ENCODE results near the gene PHOX2A. TPM values are rescaled to one million over a fixed set of nuclear protein-coding genes. Genes with fewer than 3 reads are reported as not detected.

The PHOX2A gene
- total and polyA plus RNA-seq, 7 experiments from 2014 or later, result not detected

DNA sequence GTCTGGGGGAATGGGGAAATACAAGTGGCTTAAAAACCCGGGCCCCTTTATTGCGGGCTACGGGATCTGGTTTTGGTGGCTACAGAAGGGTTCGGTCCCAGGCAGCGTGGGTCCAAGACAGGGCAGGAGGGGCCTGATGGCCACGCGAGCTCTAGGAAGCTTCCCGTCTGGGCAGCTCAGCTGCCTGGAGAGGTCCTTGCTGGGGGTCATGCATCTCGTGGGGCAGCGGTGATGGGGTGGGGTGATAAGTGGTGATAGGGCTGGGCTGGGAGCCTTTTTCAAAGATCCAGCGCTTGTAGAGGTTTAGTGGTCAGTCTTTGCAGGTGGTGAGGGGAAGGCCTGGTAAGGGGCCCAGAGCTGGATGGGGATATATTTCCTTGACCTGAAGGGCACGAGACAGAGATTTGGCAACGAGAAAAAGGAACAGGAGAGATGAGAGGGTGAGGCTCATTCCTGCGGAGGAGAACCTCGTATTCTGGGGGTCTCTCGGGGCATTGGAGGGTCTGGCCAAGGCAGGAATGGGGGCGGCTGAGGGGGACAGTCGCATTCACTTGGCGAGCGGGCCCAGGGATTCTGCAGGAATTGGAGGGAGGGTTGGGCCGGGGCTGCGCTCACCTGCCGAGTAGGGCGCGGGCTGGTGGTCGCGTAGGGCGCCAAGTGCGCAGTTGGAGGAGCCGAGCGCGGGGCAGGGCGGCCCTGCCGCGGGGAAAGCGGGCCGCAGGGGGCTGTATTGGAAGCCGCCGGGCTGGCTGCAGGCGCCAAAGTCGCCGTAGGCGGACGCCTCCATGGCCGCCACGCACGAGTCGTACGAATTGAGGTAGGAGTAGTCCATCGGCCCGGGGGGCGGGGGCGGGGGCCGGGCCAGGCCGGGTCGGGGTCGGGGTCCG, 560 bp downstream of the PHOX2A start:
- H3K27me3 ChIP-seq (ENCODE audit: control insufficient read depth in 2 of 2, insufficient read depth in 2 of 2, low read length in 2 of 2), result peaks cover 0 to 34% of the 10 kb centered on the region in 2 donors
- Mint-ChIP-seq H3K27me3 (peaks cover 34 to 49% (median 42%) of the 10 kb centered on the region in 5 donors), H3K9me3 (peaks cover 0 to 2% (median 0%) of the 10 kb centered on the region in 11 donors), H3K27ac (peak overlapping the region in 2 of 9 donors; percentile 13 to 60), H3K4me3 (peak overlapping the region in 9 of 10 donors; percentile 18 to 79 (median 56)), H3K36me3 (peaks cover 0 to 7% (median 0%) of the 10 kb centered on the region in 5 donors), H3K4me1 (peaks cover 20 to 44% (median 32%) of the 10 kb centered on the region in 7 donors)
- ChIA-PET CTCF (no interaction called here), POLR2A (no interaction called here)
- no peak overlapping the region for H3K4me3 ChIP-seq (ENCODE audit: low read length)
- intact Hi-C loops (cut with micrococcal nuclease), result no loop called here
- peaks cover 0 to 15% of the 10 kb centered on the region in 2 donors for H3K4me1 ChIP-seq (ENCODE audit: control insufficient read depth in 2 of 2, insufficient read depth in 2 of 2, low read length in 2 of 2)
- no peak overlapping the region for H3K27ac ChIP-seq (ENCODE audit: low read depth, low read length)
- ATAC-seq, result no peak
- no peak for DNase-seq
- no peaks in the 10 kb centered on the region for H3K36me3 ChIP-seq (ENCODE audit: control insufficient read depth in 2 of 3, insufficient read depth in 3 of 3, low read length in 3 of 3)
- H3K9me3 ChIP-seq (ENCODE audit: control insufficient read depth in 2 of 3, low read length in 3 of 3), result no peaks in the 10 kb centered on the region

- Histone ChIP-seq H3K9me3 (ENCODE audit: control insufficient read depth in 2 of 3, low read length in 3 of 3) (no peaks in the 10 kb centered on the region), H3K36me3 (ENCODE audit: control insufficient read depth in 2 of 3, insufficient read depth in 3 of 3, low read length in 3 of 3) (peaks cover 0 to 8% (median 0%) of the 10 kb centered on the region in 3 experiments), H3K27ac (ENCODE audit: low read depth, low read length) (no peak overlapping the region), H3K4me3 (ENCODE audit: low read length) (no peak overlapping the region), H3K4me1 (ENCODE audit: control insufficient read depth in 2 of 2, insufficient read depth in 2 of 2, low read length in 2 of 2) (peaks cover 0 to 15% of the 10 kb centered on the region in 2 donors), H3K27me3 (ENCODE audit: control insufficient read depth in 2 of 2, insufficient read depth in 2 of 2, low read length in 2 of 2) (peaks cover 0 to 34% of the 10 kb centered on the region in 2 donors)
- H3K27me3 Mint-ChIP-seq, result peaks cover 30 to 51% (median 40%) of the 10 kb centered on the region in 5 donors
- POLR2A ChIA-PET, result no interaction called here
- no peak for ATAC-seq
- no peak for DNase-seq
- H3K4me3 Mint-ChIP-seq, result peak overlapping the region in 3 of 10 donors; percentile 3 to 51 (median 20)
- H3K9me3 Mint-ChIP-seq, result peaks cover 0 to 2% (median 0%) of the 10 kb centered on the region in 11 donors
- intact Hi-C loops (cut with micrococcal nuclease), result no loop called here
- H3K4me1 Mint-ChIP-seq, result peaks cover 20 to 44% (median 32%) of the 10 kb centered on the region in 7 donors
- H3K27ac Mint-ChIP-seq, result peak overlapping the region in 1 of 9 donors; percentile 40
- CTCF ChIA-PET, result no interaction called here
- peaks cover 0 to 10% (median 0%) of the 10 kb centered on the region in 5 donors for H3K36me3 Mint-ChIP-seq
These were observed 1.8 kb downstream of the PHOX2A start for GRCh38 chr11:72242141-72242540.

GRCh38 chr11:72241291-72241781, 2.6 kb downstream of the PHOX2A start:
- Mint-ChIP-seq H3K36me3 (peaks cover 0 to 10% (median 0%) of the 10 kb centered on the region in 5 donors), H3K4me1 (peaks cover 20 to 44% (median 32%) of the 10 kb centered on the region in 7 donors), H3K27ac (no peak overlapping the region), H3K27me3 (peaks cover 30 to 51% (median 40%) of the 10 kb centered on the region in 5 donors), H3K4me3 (peak overlapping the region in 7 of 10 donors; percentile 15 to 86 (median 68)), H3K9me3 (peaks cover 0 to 2% (median 0%) of the 10 kb centered on the region in 11 donors)
- H3K36me3 ChIP-seq (ENCODE audit: control insufficient read depth in 2 of 3, insufficient read depth in 3 of 3, low read length in 3 of 3), result peaks cover 0 to 16% (median 0%) of the 10 kb centered on the region in 3 experiments
- peaks cover 0 to 34% of the 10 kb centered on the region in 2 donors for H3K27me3 ChIP-seq (ENCODE audit: control insufficient read depth in 2 of 2, insufficient read depth in 2 of 2, low read length in 2 of 2)
- ATAC-seq (no peak), DNase-seq (no peak)
- intact Hi-C loops (cut with micrococcal nuclease), result no loop called here
- ChIA-PET POLR2A (interaction anchor here (0.7 to 1.1 kb wide), 4 partner anchors 8 to 18 kb away, joined by 3 to 5 read pairs (median 3); partner anchors contain the start of gene INPPL1), CTCF (no interaction called here)
- H3K4me3 ChIP-seq (ENCODE audit: low read length), result no peak overlapping the region
- peaks cover 0 to 15% of the 10 kb centered on the region in 2 donors for H3K4me1 ChIP-seq (ENCODE audit: control insufficient read depth in 2 of 2, insufficient read depth in 2 of 2, low read length in 2 of 2)
- H3K27ac ChIP-seq (ENCODE audit: low read depth, low read length), result no peak overlapping the region
- H3K9me3 ChIP-seq (ENCODE audit: control insufficient read depth in 2 of 3, low read length in 3 of 3), result no peaks in the 10 kb centered on the region

DNA sequence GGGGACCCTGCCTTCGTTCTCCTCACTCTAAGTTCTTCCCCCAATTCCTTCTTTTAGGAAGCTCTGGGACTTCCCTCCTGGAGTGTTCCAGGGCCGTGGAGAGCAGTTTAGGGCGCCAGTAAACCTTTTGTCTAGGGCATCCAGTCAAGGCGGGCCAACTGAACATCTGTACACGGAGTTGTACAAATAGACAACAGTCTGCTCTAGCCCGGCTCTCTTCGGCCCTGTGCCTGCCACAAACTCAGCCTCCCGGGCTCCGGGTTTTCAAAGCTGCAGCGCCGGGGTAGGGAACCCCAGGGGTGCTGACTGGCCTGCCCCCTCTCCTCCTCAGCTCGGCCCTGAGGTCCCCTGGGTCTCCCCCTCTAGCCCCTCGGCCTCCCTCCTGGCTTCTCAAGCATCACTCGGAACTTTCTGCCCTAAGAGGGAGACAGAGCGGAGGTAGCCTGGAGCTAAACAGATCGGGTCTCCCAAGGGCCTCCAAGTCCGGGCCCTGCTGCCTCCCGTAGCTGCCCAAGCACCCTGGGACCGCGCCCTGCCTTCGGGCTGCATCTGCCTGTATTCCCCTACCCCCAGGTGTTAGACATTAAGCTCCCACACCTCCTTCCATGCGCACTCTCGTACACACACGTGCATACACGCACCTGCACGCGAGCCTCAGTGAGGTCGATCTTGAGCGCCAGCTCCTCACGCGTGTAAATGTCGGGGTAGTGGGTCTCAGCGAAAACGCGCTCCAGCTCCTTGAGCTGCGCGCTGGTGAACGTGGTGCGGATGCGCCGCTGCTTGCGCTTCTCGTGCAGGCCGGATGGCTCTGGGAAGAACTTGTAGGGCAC, 3.3 kb downstream of the PHOX2A start:
- intact Hi-C loops (cut with micrococcal nuclease), result no loop called here
- ATAC-seq (peak; percentile 24), DNase-seq (peak in 1 of 9 donors; percentile 16)
- H3K4me1 Mint-ChIP-seq, result peaks cover 20 to 44% (median 32%) of the 10 kb centered on the region in 7 donors
- POLR2A ChIA-PET, result interaction anchor here (0.7 to 1.1 kb wide), 4 partner anchors 8 to 17 kb away, joined by 3 to 5 read pairs (median 3); partner anchors contain the start of gene INPPL1
- CTCF ChIA-PET, result no interaction called here
- H3K27ac Mint-ChIP-seq, result peak overlapping the region in 1 of 9 donors; percentile 70
- H3K27me3 ChIP-seq (ENCODE audit: control insufficient read depth in 2 of 2, insufficient read depth in 2 of 2, low read length in 2 of 2), result peaks cover 0 to 34% of the 10 kb centered on the region in 2 donors
- H3K36me3 Mint-ChIP-seq, result peaks cover 0 to 11% (median 0%) of the 10 kb centered on the region in 5 donors
- H3K9me3 Mint-ChIP-seq, result peaks cover 0 to 2% (median 0%) of the 10 kb centered on the region in 11 donors
- H3K36me3 ChIP-seq (ENCODE audit: control insufficient read depth in 2 of 3, insufficient read depth in 3 of 3, low read length in 3 of 3), result peaks cover 0 to 22% (median 0%) of the 10 kb centered on the region in 3 experiments
- H3K4me3 Mint-ChIP-seq, result peak overlapping the region; percentile 68 to 86 (median 76)
- H3K4me3 ChIP-seq (ENCODE audit: low read length), result peak overlapping the region; percentile 24
- peaks cover 30 to 51% (median 40%) of the 10 kb centered on the region in 5 donors for H3K27me3 Mint-ChIP-seq
- H3K9me3 ChIP-seq (ENCODE audit: control insufficient read depth in 2 of 3, low read length in 3 of 3), result no peaks in the 10 kb centered on the region
- H3K27ac ChIP-seq (ENCODE audit: low read depth, low read length), result no peak overlapping the region
- H3K4me1 ChIP-seq (ENCODE audit: control insufficient read depth in 2 of 2, insufficient read depth in 2 of 2, low read length in 2 of 2), result peaks cover 0 to 15% of the 10 kb centered on the region in 2 donors

GRCh38 chr11:72239849-72240460, 4.0 kb downstream of the PHOX2A start:
- Mint-ChIP-seq H3K36me3 (peaks cover 0 to 11% (median 0%) of the 10 kb centered on the region in 5 donors), H3K4me1 (peaks cover 20 to 44% (median 32%) of the 10 kb centered on the region in 7 donors), H3K27me3 (peaks cover 30 to 51% (median 40%) of the 10 kb centered on the region in 5 donors), H3K27ac (no peak overlapping the region), H3K9me3 (peaks cover 0 to 2% (median 0%) of the 10 kb centered on the region in 11 donors), H3K4me3 (peak overlapping the region in 9 of 10 donors; percentile 16 to 86 (median 70))
- CTCF ChIA-PET, result no interaction called here
- H3K4me1 ChIP-seq (ENCODE audit: control insufficient read depth in 2 of 2, insufficient read depth in 2 of 2, low read length in 2 of 2), result peaks cover 0 to 15% of the 10 kb centered on the region in 2 donors
- H3K27ac ChIP-seq (ENCODE audit: low read depth, low read length), result no peak overlapping the region
- H3K9me3 ChIP-seq (ENCODE audit: control insufficient read depth in 2 of 3, low read length in 3 of 3), result no peaks in the 10 kb centered on the region
- POLR2A ChIA-PET, result interaction anchor here (0.8 kb wide), 1 partner anchor 11 kb away, joined by 3 read pairs; no protein-coding TSS in a partner anchor
- no peak for DNase-seq
- peaks cover 0 to 29% (median 0%) of the 10 kb centered on the region in 3 experiments for H3K36me3 ChIP-seq (ENCODE audit: control insufficient read depth in 2 of 3, insufficient read depth in 3 of 3, low read length in 3 of 3)
- peak; percentile 44 for ATAC-seq
- intact Hi-C loops (cut with micrococcal nuclease), result loop anchor here (5.0 kb wide), 2 partner anchors 192 to 213 kb away; partner anchors contain the start of gene CLPB (in 1 of the 2)
- H3K4me3 ChIP-seq (ENCODE audit: low read length), result no peak overlapping the region
- peaks cover 0 to 33% of the 10 kb centered on the region in 2 donors for H3K27me3 ChIP-seq (ENCODE audit: control insufficient read depth in 2 of 2, insufficient read depth in 2 of 2, low read length in 2 of 2)

All from naive thymus-derived CD4-positive, alpha-beta T cell (primary cell).